Prostate gland (tissue), 2 donors: Measurements from ENCODE around the gene RIPK4. TPM values are rescaled to one million over a fixed set of nuclear protein-coding genes. Genes with fewer than 3 reads are reported as not detected.

Source experiments
- DNase-seq: peaks from one replicate; pipeline ENCODE4 v3.0.0-alpha.2; 2019; ENCODE audit warnings: low spot score
- H3K27ac ChIP-seq, 2 donors: fragments of 200-600 bp; sonication (generic); 2 replicates each; pipeline ENCODE4 v1.5.1; 2017 to 2019
- H3K27me3 ChIP-seq: fragments of 200-600 bp; sonication (generic); replicated peaks from 2 replicates; pipeline ENCODE4 v1.5.1; 2019; ENCODE audit not compliant: insufficient read depth
- H3K36me3 ChIP-seq, 2 donors: fragments of 200-600 bp; sonication (generic); 1 replicate in 1 of 2; 2 replicates in 1 of 2; pipeline versions ENCODE4 v1.5.1 to v1.8.1; 2017 to 2019
- H3K4me1 ChIP-seq: fragments of 200-600 bp; sonication (generic); replicated peaks from 2 replicates; pipeline ENCODE4 v1.5.1; 2019
- H3K4me3 ChIP-seq, 2 donors: fragments of 200-600 bp; sonication (generic); 2 replicates each; pipeline ENCODE4 v1.5.1; 2017 to 2019
- H3K9me3 ChIP-seq: fragments of 200-600 bp; sonication (generic); 2 replicates; pipeline ENCODE4 v1.5.1; 2017
- CTCF ChIP-seq, 4 experiments: fragments of 200-600 bp in 2 of 4; fragments of 450-650 bp in 2 of 4; sonication (generic) in 2 of 4; IDR thresholded peaks; 1 replicate in 3 of 4; 2 replicates in 1 of 4; pipeline ENCODE4 v1.5.1; 2016 to 2019; ENCODE audit warnings: antibody characterized with exemption in 4 of 4, mild to moderate bottlenecking in 2 of 4, moderate library complexity in 2 of 4
- POLR2A ChIP-seq: fragments of 450-650 bp; IDR thresholded peaks from one replicate; pipeline ENCODE4 v1.6.1; 2016; ENCODE audit warnings: antibody characterized with exemption, mild to moderate bottlenecking
- POLR2AphosphoS5 ChIP-seq: sonication (generic); formaldehyde crosslinking; IDR thresholded peaks from one replicate; pipeline ENCODE4 v1.6.1; 2017; ENCODE audit warnings: antibody characterized with exemption
- WGBS: methylation state at CpG from one replicate; pipeline ENCODE4 v1.1.5; 2018; 5-methylcytosine and 5-hydroxymethylcytosine counted together
- intact Hi-C: fragments of 100-400 bp; cut with DNase I; formaldehyde crosslinking; loops from one replicate; pipeline ENCODE4 v1.14.2; 2022
- total RNA-seq, 2 donors: library from RNA; depleted of rRNA; stranded (reverse); fragments of >200 nt; gene quantifications; one replicate each; pipeline ENCODE4 v1.1.0, GENCODE V29; 2016

The RIPK4 gene
- total RNA-seq, 2 donors from 2014 or later = 26.9 to 52.6 TPM

GRCh38 chr21:41712201-41712600 is 54.7 kb downstream of the RIPK4 start:
- intact Hi-C loops = no loop called here
- Histone ChIP-seq H3K27ac (peak overlapping the region; percentile 39 to 73), H3K4me1 (peaks cover 5% of the 10 kb centered on the region), H3K9me3 (no peaks in the 10 kb centered on the region), H3K27me3 (no peaks in the 10 kb centered on the region), H3K36me3 (no peaks in the 10 kb centered on the region), H3K4me3 (no peak overlapping the region)
- WGBS = 25% methylated on average over 15 of the region's 18 CpGs
- DNase-seq = no peak
- TF ChIP-seq POLR2A = no peak
- TF ChIP-seq CTCF (IDR thresholded peaks at IDR 0.05) = no peak
- no peak for TF ChIP-seq POLR2AphosphoS5

- WGBS = 47% methylated on average over 13 of the region's 13 CpGs
- H3K9me3 ChIP-seq = no peaks in the 10 kb centered on the region
- H3K27ac ChIP-seq = peak overlapping the region; percentile 39 to 73
- H3K36me3 ChIP-seq = no peaks in the 10 kb centered on the region
- H3K27me3 ChIP-seq = no peaks in the 10 kb centered on the region
- DNase-seq = peak; percentile 61
- peaks cover 5% of the 10 kb centered on the region for H3K4me1 ChIP-seq
- intact Hi-C loops = no loop called here
- H3K4me3 ChIP-seq = no peak overlapping the region
- peak; percentile 24 for TF ChIP-seq POLR2AphosphoS5
- no peak for TF ChIP-seq CTCF (IDR thresholded peaks at IDR 0.05)
- no peak for TF ChIP-seq POLR2A
Observed at GRCh38 chr21:41711416-41712007, 55.3 kb downstream of the RIPK4 start.

GRCh38 chr21:41710823-41711160 is 56.1 kb downstream of the RIPK4 start:
- no peak overlapping the region for H3K27ac ChIP-seq
- no peaks in the 10 kb centered on the region for H3K9me3 ChIP-seq
- intact Hi-C loops = no loop called here
- H3K4me3 ChIP-seq = no peak overlapping the region
- TF ChIP-seq CTCF (IDR thresholded peaks at IDR 0.05) (no peak), POLR2AphosphoS5 (no peak), POLR2A (no peak)
- WGBS = 80% methylated on average over 8 of the region's 8 CpGs
- no peaks in the 10 kb centered on the region for H3K27me3 ChIP-seq
- DNase-seq = no peak
- H3K36me3 ChIP-seq = no peaks in the 10 kb centered on the region
- H3K4me1 ChIP-seq = peaks cover 5% of the 10 kb centered on the region

GRCh38 chr21:41709965-41710822 is 56.7 kb downstream of the RIPK4 start:
- H3K27me3 ChIP-seq = no peaks in the 10 kb centered on the region

More at GRCh38 chr21:41709965-41710822, 56.7 kb downstream of the RIPK4 start:
- TF ChIP-seq POLR2A = no peak
- no peak for TF ChIP-seq CTCF (IDR thresholded peaks at IDR 0.05)
- no peak for TF ChIP-seq POLR2AphosphoS5
- peaks cover 5% of the 10 kb centered on the region for H3K4me1 ChIP-seq
- no peak overlapping the region for H3K27ac ChIP-seq
- H3K9me3 ChIP-seq = no peaks in the 10 kb centered on the region
- H3K36me3 ChIP-seq = no peaks in the 10 kb centered on the region
- no peak overlapping the region for H3K4me3 ChIP-seq
- DNase-seq = no peak
- 89% methylated on average over 12 of the region's 12 CpGs for WGBS
- intact Hi-C loops = no loop called here
